ENCODE data around the gene IKZF5. TPM values are rescaled to one million over a fixed set of nuclear protein-coding genes. Genes with fewer than 3 reads are reported as not detected.

IKZF5 gene
- total RNA-seq, 1 experiment from 2014 or later, result 3.4 TPM

- in situ Hi-C loops (cut with HindIII; ENCODE audit: low pct_unique_long_range_greater_than_20kb, low sequenced_read_pairs), result no loop called here
- DNase-seq (ENCODE audit: low read depth, low spot score), result no peak
Measured at GRCh38 chr10:122949296-122949695, 59.3 kb downstream of the IKZF5 start.

Other genes starting within 250 kb of the IKZF5 start
- 0.18 TPM in 1 of 2 replicates, not detected in the other for gene CUZD1, start 162.9 kb downstream of the IKZF5 start, total RNA-seq (2014; rRNA removed; shearing (Covaris generic))
- gene FAM24B, start 129.2 kb downstream of the IKZF5 start, total RNA-seq (2014; rRNA removed; shearing (Covaris generic)), result 0.45 TPM in 1 of 2 replicates, not detected in the other
- not detected in 2 replicates for gene FAM24A, start 98.2 kb downstream of the IKZF5 start, total RNA-seq (2014; rRNA removed; shearing (Covaris generic))
- gene C10orf88, start 54.6 kb downstream of the IKZF5 start, total RNA-seq (2014; rRNA removed; shearing (Covaris generic)), result 9.7 and 12.5 TPM in 2 replicates
- 5.0 and 9.8 TPM in 2 replicates for gene PSTK, start 28.4 kb downstream of the IKZF5 start, total RNA-seq (2014; rRNA removed; shearing (Covaris generic))
- 8.4 and 8.8 TPM in 2 replicates for gene ACADSB, start 211 bp upstream of the IKZF5 start, total RNA-seq (2014; rRNA removed; shearing (Covaris generic))
- gene HMX3, start 127.2 kb upstream of the IKZF5 start, total RNA-seq (2014; rRNA removed; shearing (Covaris generic)), result 0.32 and 1.6 TPM in 2 replicates
- not detected in 2 replicates for gene HMX2, start 139.3 kb upstream of the IKZF5 start, total RNA-seq (2014; rRNA removed; shearing (Covaris generic))
- 169 and 180 TPM in 2 replicates for gene BUB3, start 145.6 kb upstream of the IKZF5 start, total RNA-seq (2014; rRNA removed; shearing (Covaris generic))